Measurements from ENCODE around the gene LARP4B. TPM values are rescaled to one million over a fixed set of nuclear protein-coding genes. Genes with fewer than 3 reads are reported as not detected.

LARP4B gene
- total and polyA plus RNA-seq, 3 donors from 2014 or later, result 54.2 to 98.6 (median 95.3) TPM

GRCh38 chr10:775245-776075, 156.0 kb downstream of the LARP4B start:
- no peaks in the 10 kb centered on the region for H3K27me3 ChIP-seq
- TF ChIP-seq POLR2A (IDR thresholded peaks at IDR 0.05) (no peak), CTCF (IDR thresholded peaks at IDR 0.05) (no peak)
- no peak for DNase-seq
- no peak overlapping the region for H3K27ac ChIP-seq
- intact Hi-C loops (cut with DNase I; ENCODE audit: low total_unique reads), result no loop called here
- H3K36me3 ChIP-seq (ENCODE audit: low read depth, missing control alignments), result no peaks in the 10 kb centered on the region
- WGBS, 2 donors, result 91 to 94% methylated on average over 36 to 38 of the region's 38 CpGs
- H3K4me1 ChIP-seq, result no peaks in the 10 kb centered on the region
- no peak overlapping the region for H3K4me3 ChIP-seq
- no peaks in the 10 kb centered on the region for H3K9me3 ChIP-seq

- Histone ChIP-seq H3K9me3 (no peaks in the 10 kb centered on the region), H3K4me1 (no peaks in the 10 kb centered on the region), H3K4me3 (no peak overlapping the region), H3K36me3 (ENCODE audit: low read depth, missing control alignments) (no peaks in the 10 kb centered on the region), H3K27ac (no peak overlapping the region), H3K27me3 (no peaks in the 10 kb centered on the region)
- TF ChIP-seq POLR2A (IDR thresholded peaks at IDR 0.05) (no peak), CTCF (IDR thresholded peaks at IDR 0.05) (no peak)
- intact Hi-C loops (cut with DNase I; ENCODE audit: low total_unique reads), result no loop called here
- DNase-seq, result no peak
- 91 to 93% methylated on average over 22 to 23 of the region's 23 CpGs for WGBS, 2 donors
These were observed 156.8 kb downstream of the LARP4B start for GRCh38 chr10:774661-775244.

GRCh38 chr10:774223-774622, 157.3 kb downstream of the LARP4B start:
- Histone ChIP-seq H3K27me3 (no peaks in the 10 kb centered on the region), H3K9me3 (no peaks in the 10 kb centered on the region), H3K4me3 (no peak overlapping the region), H3K36me3 (ENCODE audit: low read depth, missing control alignments) (no peaks in the 10 kb centered on the region), H3K4me1 (no peaks in the 10 kb centered on the region), H3K27ac (no peak overlapping the region)
- DNase-seq, result no peak
- intact Hi-C loops (cut with DNase I; ENCODE audit: low total_unique reads), result no loop called here
- 80 to 89% methylated on average over 13 of the region's 13 CpGs for WGBS, 2 donors
- TF ChIP-seq CTCF (IDR thresholded peaks at IDR 0.05), result no peak
- no peak for TF ChIP-seq POLR2A (IDR thresholded peaks at IDR 0.05)

- intact Hi-C loops (cut with DNase I; ENCODE audit: low total_unique reads), result no loop called here
- no peaks in the 10 kb centered on the region for H3K4me1 ChIP-seq
- 94 to 95% methylated on average over 25 to 27 of the region's 27 CpGs for WGBS, 2 donors
- H3K27ac ChIP-seq, result no peak overlapping the region
- no peak for TF ChIP-seq CTCF (IDR thresholded peaks at IDR 0.05)
- TF ChIP-seq POLR2A (IDR thresholded peaks at IDR 0.05), result no peak
- H3K9me3 ChIP-seq, result no peaks in the 10 kb centered on the region
- no peak overlapping the region for H3K4me3 ChIP-seq
- DNase-seq, result no peak
- H3K36me3 ChIP-seq (ENCODE audit: low read depth, missing control alignments), result no peaks in the 10 kb centered on the region
- H3K27me3 ChIP-seq, result no peaks in the 10 kb centered on the region
These were observed 157.8 kb downstream of the LARP4B start for GRCh38 chr10:773562-774161.

All from testis (tissue), 3 donors.